Liver (tissue), 9 donors: ENCODE results near the gene USH2A. TPM values are rescaled to one million over a fixed set of nuclear protein-coding genes. Genes with fewer than 3 reads are reported as not detected.

Experiments
- DNase-seq: peaks from one replicate; pipeline ENCODE4 v3.0.0-alpha.2; 2017; ENCODE audit warnings: low spot score
- H3K27ac ChIP-seq, 2 donors: one replicate each; pipeline ENCODE4 v1.7.0; 2013; ENCODE audit warnings: inconsistent platforms in 2 of 2, low read length in 2 of 2, control low read depth in 1 of 2, low read depth in 1 of 2, mild to moderate bottlenecking in 1 of 2
- H3K27me3 ChIP-seq, 4 donors: one replicate each; pipeline versions ENCODE4 v1.6.1 to v1.7.0; 2013; ENCODE audit warnings: low read length in 3 of 4, inconsistent platforms in 1 of 4, mild to moderate bottlenecking in 1 of 4, moderate library complexity in 1 of 4; ENCODE audit not compliant: control insufficient read depth in 4 of 4, insufficient read depth in 4 of 4
- H3K36me3 ChIP-seq, 4 donors: one replicate each; pipeline versions ENCODE4 v1.6.1 to v1.7.0; 2013; ENCODE audit warnings: low read length in 3 of 4, mild to moderate bottlenecking in 3 of 4, low read depth in 1 of 4, moderate library complexity in 1 of 4; ENCODE audit not compliant: control insufficient read depth in 4 of 4, insufficient read depth in 3 of 4
- H3K4me1 ChIP-seq, 4 donors: one replicate each; pipeline versions ENCODE4 v1.6.1 to v1.7.0; 2013; ENCODE audit warnings: low read length in 3 of 4, mild to moderate bottlenecking in 3 of 4, moderate library complexity in 1 of 4; ENCODE audit not compliant: control insufficient read depth in 4 of 4, insufficient read depth in 4 of 4
- H3K4me3 ChIP-seq, 3 donors: one replicate each; pipeline versions ENCODE4 v1.6.1 to v1.7.0; 2013; ENCODE audit warnings: low read length in 3 of 3, control low read depth in 1 of 3, low read depth in 1 of 3, mild to moderate bottlenecking in 1 of 3
- H3K9ac ChIP-seq, 2 donors: one replicate each; pipeline ENCODE4 v1.7.0; 2013; ENCODE audit warnings: low read length in 2 of 2, mild to moderate bottlenecking in 2 of 2, moderate library complexity in 2 of 2, control low read depth in 1 of 2, low read depth in 1 of 2
- H3K9me3 ChIP-seq, 4 donors: one replicate each; pipeline versions ENCODE4 v1.6.1 to v1.7.0; 2013; ENCODE audit warnings: low read length in 3 of 4; ENCODE audit not compliant: control insufficient read depth in 4 of 4
- EGR1 ChIP-seq, 2 donors: IDR thresholded peaks; 2 replicates each; pipeline ENCODE4 v1.6.1; 2016 to 2018; ENCODE audit warnings: antibody characterized with exemption in 2 of 2, low read depth in 2 of 2
- FOXA1 ChIP-seq: IDR thresholded peaks from 2 replicates; pipeline ENCODE4 v1.6.1; 2016; ENCODE audit warnings: antibody characterized with exemption
- FOXA2 ChIP-seq: IDR thresholded peaks from 2 replicates; pipeline ENCODE4 v1.6.1; 2016; ENCODE audit warnings: antibody characterized with exemption
- GABPA ChIP-seq, 2 donors: IDR thresholded peaks in 1 of 2; conservative IDR thresholded peaks in 1 of 2; 2 replicates each; pipeline ENCODE4 v1.6.1; 2016; ENCODE audit warnings: antibody characterized with exemption in 2 of 2, mild to moderate bottlenecking in 1 of 2, moderate library complexity in 1 of 2
- HNF4A ChIP-seq, 2 donors: conservative IDR thresholded peaks; 2 replicates each; pipeline ENCODE4 v1.6.1; 2016; ENCODE audit warnings: antibody characterized with exemption in 2 of 2, mild to moderate bottlenecking in 2 of 2
- HNF4G ChIP-seq: IDR thresholded peaks from 2 replicates; pipeline ENCODE4 v1.6.1; 2016; ENCODE audit warnings: antibody characterized with exemption
- JUND ChIP-seq, 2 donors: IDR thresholded peaks; 2 replicates each; pipeline ENCODE4 v1.6.1; 2016; ENCODE audit warnings: antibody characterized with exemption in 2 of 2
- MAX ChIP-seq: IDR thresholded peaks from 2 replicates; pipeline ENCODE4 v1.6.1; 2016; ENCODE audit warnings: antibody characterized with exemption
- NR2F2 ChIP-seq: IDR thresholded peaks from 2 replicates; pipeline ENCODE4 v1.6.1; 2016; ENCODE audit warnings: antibody characterized with exemption
- RAD21 ChIP-seq, 2 donors: IDR thresholded peaks; 2 replicates each; pipeline ENCODE4 v1.6.1; 2016; ENCODE audit warnings: antibody characterized with exemption in 2 of 2, mild to moderate bottlenecking in 2 of 2
- RXRA ChIP-seq, 2 donors: IDR thresholded peaks; 2 replicates each; pipeline ENCODE4 v1.6.1; 2017 to 2018; ENCODE audit warnings: antibody characterized with exemption in 2 of 2, mild to moderate bottlenecking in 1 of 2
- SP1 ChIP-seq: IDR thresholded peaks from 2 replicates; pipeline ENCODE4 v1.6.1; 2018; ENCODE audit warnings: antibody characterized with exemption, mild to moderate bottlenecking
- TAF1 ChIP-seq: conservative IDR thresholded peaks from 2 replicates; pipeline ENCODE4 v1.6.1; 2016; ENCODE audit warnings: antibody characterized with exemption, mild to moderate bottlenecking
- YY1 ChIP-seq: IDR thresholded peaks from 2 replicates; pipeline ENCODE4 v1.6.1; 2016; ENCODE audit warnings: antibody characterized with exemption, mild to moderate bottlenecking
- ZBTB33 ChIP-seq: IDR thresholded peaks from 2 replicates; pipeline ENCODE4 v1.6.1; 2016; ENCODE audit warnings: antibody characterized with exemption
- WGBS: extraction: QIAGEN DNeasy Blood & Tissue Kit; methylation state at CpG from one replicate; pipeline ENCODE4 v1.1.7; 2013; 5-methylcytosine and 5-hydroxymethylcytosine counted together
- polyA plus RNA-seq, 2 donors: library from polyadenylated mRNA; stranded (reverse) in 1 of 2; unstranded in 1 of 2; fragments of 200-250 nt in 1 of 2; fragments of >200 nt in 1 of 2; fragmentation: Nextera tagmentation in 1 of 2; extraction: Ambion mirVana in 1 of 2; gene quantifications; one replicate each; pipeline versions ENCODE4 v1.2.1 to v1.2.3, GENCODE V29; 2013 to 2015
- total RNA-seq, 2 donors: library from RNA; depleted of rRNA; stranded (reverse); fragments of >200 nt; gene quantifications; one replicate each; pipeline ENCODE4 v1.2.3, GENCODE V29; 2014
- TF ChIP-seq, protein P1 (sequence below): fragments of 150-350 bp; IDR thresholded peaks from 2 replicates; pipeline ENCODE4 v1.5.1; 2017; ENCODE audit warnings: improper control_type of control experiment, low read depth, low read length; ENCODE audit not compliant: missing input control
- TF ChIP-seq, protein P2 (sequence below): IDR thresholded peaks from 2 replicates; pipeline ENCODE4 v1.6.1; 2016; ENCODE audit warnings: antibody characterized with exemption
- TF ChIP-seq, protein P3 (sequence below): IDR thresholded peaks from 2 replicates; pipeline ENCODE4 v1.6.1; 2016; ENCODE audit warnings: antibody characterized with exemption, mild to moderate bottlenecking
- donor health status: healthy.
- donor health status: healthy.
- donor health status: healthy.
- donor health status: healthy.
- donor health status: healthy.

USH2A gene
- total and polyA plus RNA-seq, 4 donors: 0.14 to 1.0 (median 0.31) TPM

- 78% methylated on average over 5 of the region's 5 CpGs for WGBS
These were observed 278.4 kb downstream of the USH2A start for GRCh38 chr1:216144661-216145450.

DNA sequence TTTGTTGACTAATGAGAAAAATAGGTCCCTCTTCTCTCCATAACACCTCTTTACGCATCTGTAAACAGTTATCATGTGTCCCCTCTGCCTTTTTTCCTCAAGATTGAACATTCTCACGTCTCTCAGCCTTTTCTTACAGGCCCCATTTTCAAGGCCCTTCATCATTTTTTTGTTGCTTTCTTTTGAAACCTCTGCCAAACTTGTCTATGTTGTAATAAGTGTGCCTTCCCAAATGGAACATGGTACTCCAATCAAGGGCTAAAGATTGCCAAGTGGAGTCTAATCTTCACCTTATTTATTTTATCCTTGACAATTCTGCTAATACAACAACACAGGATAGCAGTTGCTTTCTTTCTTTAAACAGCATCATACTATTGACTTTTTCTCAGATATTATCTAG is 280.3 kb downstream of the USH2A start:
- no peak for DNase-seq
- no peaks in the 10 kb centered on the region for H3K4me1 ChIP-seq
- no peaks in the 10 kb centered on the region for H3K36me3 ChIP-seq
- H3K27ac ChIP-seq: no peak overlapping the region
- H3K9me3 ChIP-seq: no peaks in the 10 kb centered on the region
- TF ChIP-seq GABPA (IDR thresholded peaks at IDR 0.05 in 1 of 2, conservative IDR thresholded peaks at IDR 0.05 in 1 of 2): no peak
- no peak for TF ChIP-seq ZBTB33
- TF ChIP-seq, protein P1, sequence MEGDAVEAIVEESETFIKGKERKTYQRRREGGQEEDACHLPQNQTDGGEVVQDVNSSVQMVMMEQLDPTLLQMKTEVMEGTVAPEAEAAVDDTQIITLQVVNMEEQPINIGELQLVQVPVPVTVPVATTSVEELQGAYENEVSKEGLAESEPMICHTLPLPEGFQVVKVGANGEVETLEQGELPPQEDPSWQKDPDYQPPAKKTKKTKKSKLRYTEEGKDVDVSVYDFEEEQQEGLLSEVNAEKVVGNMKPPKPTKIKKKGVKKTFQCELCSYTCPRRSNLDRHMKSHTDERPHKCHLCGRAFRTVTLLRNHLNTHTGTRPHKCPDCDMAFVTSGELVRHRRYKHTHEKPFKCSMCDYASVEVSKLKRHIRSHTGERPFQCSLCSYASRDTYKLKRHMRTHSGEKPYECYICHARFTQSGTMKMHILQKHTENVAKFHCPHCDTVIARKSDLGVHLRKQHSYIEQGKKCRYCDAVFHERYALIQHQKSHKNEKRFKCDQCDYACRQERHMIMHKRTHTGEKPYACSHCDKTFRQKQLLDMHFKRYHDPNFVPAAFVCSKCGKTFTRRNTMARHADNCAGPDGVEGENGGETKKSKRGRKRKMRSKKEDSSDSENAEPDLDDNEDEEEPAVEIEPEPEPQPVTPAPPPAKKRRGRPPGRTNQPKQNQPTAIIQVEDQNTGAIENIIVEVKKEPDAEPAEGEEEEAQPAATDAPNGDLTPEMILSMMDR: no peak
- no peak for TF ChIP-seq HNF4A (conservative IDR thresholded peaks at IDR 0.05)
- TF ChIP-seq, protein P2, sequence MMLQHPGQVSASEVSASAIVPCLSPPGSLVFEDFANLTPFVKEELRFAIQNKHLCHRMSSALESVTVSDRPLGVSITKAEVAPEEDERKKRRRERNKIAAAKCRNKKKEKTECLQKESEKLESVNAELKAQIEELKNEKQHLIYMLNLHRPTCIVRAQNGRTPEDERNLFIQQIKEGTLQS: no peak
- no peak for TF ChIP-seq FOXA2
- TF ChIP-seq YY1: no peak
- no peak for TF ChIP-seq SP1
- no peak for TF ChIP-seq RAD21 (IDR thresholded peaks at IDR 0.05)
- no peak for TF ChIP-seq MAX
- no peak for TF ChIP-seq JUND (IDR thresholded peaks at IDR 0.05)
- no peak for TF ChIP-seq FOXA1
- TF ChIP-seq, protein P3, sequence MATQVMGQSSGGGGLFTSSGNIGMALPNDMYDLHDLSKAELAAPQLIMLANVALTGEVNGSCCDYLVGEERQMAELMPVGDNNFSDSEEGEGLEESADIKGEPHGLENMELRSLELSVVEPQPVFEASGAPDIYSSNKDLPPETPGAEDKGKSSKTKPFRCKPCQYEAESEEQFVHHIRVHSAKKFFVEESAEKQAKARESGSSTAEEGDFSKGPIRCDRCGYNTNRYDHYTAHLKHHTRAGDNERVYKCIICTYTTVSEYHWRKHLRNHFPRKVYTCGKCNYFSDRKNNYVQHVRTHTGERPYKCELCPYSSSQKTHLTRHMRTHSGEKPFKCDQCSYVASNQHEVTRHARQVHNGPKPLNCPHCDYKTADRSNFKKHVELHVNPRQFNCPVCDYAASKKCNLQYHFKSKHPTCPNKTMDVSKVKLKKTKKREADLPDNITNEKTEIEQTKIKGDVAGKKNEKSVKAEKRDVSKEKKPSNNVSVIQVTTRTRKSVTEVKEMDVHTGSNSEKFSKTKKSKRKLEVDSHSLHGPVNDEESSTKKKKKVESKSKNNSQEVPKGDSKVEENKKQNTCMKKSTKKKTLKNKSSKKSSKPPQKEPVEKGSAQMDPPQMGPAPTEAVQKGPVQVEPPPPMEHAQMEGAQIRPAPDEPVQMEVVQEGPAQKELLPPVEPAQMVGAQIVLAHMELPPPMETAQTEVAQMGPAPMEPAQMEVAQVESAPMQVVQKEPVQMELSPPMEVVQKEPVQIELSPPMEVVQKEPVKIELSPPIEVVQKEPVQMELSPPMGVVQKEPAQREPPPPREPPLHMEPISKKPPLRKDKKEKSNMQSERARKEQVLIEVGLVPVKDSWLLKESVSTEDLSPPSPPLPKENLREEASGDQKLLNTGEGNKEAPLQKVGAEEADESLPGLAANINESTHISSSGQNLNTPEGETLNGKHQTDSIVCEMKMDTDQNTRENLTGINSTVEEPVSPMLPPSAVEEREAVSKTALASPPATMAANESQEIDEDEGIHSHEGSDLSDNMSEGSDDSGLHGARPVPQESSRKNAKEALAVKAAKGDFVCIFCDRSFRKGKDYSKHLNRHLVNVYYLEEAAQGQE: no peak
- TF ChIP-seq HNF4G: no peak
- no peak for TF ChIP-seq NR2F2
- no peak for TF ChIP-seq RXRA (IDR thresholded peaks at IDR 0.05)
- no peak for TF ChIP-seq TAF1
- no peak for TF ChIP-seq EGR1 (IDR thresholded peaks at IDR 0.05; ENCODE audit: low read depth in 2 of 2)
- H3K4me3 ChIP-seq: no peak overlapping the region
- 81% methylated on average over 2 of the region's 2 CpGs for whole genome bisulfite sequencing
- no peaks in the 10 kb centered on the region for H3K27me3 ChIP-seq
- no peak overlapping the region for H3K9ac ChIP-seq

More at GRCh38 chr1:216144661-216145450, 278.4 kb downstream of the USH2A start:
- no peak for DNase-seq
- TF ChIP-seq, protein P3: no peak
- no peak for TF ChIP-seq HNF4A (conservative IDR thresholded peaks at IDR 0.05)
- TF ChIP-seq EGR1 (IDR thresholded peaks at IDR 0.05; ENCODE audit: low read depth in 2 of 2): no peak
- TF ChIP-seq FOXA2: no peak
- no peaks in the 10 kb centered on the region for H3K36me3 ChIP-seq
- no peak overlapping the region for H3K4me3 ChIP-seq
- no peak overlapping the region for H3K9ac ChIP-seq
- H3K27me3 ChIP-seq: no peaks in the 10 kb centered on the region
- H3K27ac ChIP-seq: no peak overlapping the region
- H3K4me1 ChIP-seq: no peaks in the 10 kb centered on the region
- no peaks in the 10 kb centered on the region for H3K9me3 ChIP-seq
